Mucosa of descending colon (tissue), 3 donors: ENCODE results near the gene HOXD11. TPM values are rescaled to one million over a fixed set of nuclear protein-coding genes. Genes with fewer than 3 reads are reported as not detected.

Experiments used
- ATAC-seq: fragments of 200-7000 bp; cut with Tn5 transposase; one replicate; pipeline ENCODE4 v1.9.1; 2020; ENCODE audit warnings: mild to moderate bottlenecking, moderate library complexity
- DNase-seq, 3 donors: peaks; one replicate each; pipeline ENCODE4 v3.0.0-alpha.2; 2020
- H3K36me3 ChIP-seq: fragments of 200-600 bp; one replicate; pipeline ENCODE4 v1.8.0; 2021; ENCODE audit warnings: low read depth, mild to moderate bottlenecking
- H3K4me1 ChIP-seq: fragments of 200-600 bp; one replicate; pipeline ENCODE4 v1.8.0; 2021; ENCODE audit warnings: low read depth, mild to moderate bottlenecking
- H3K4me3 ChIP-seq: fragments of 200-600 bp; one replicate; pipeline ENCODE4 v1.8.0; 2021; ENCODE audit warnings: mild to moderate bottlenecking
- H3K9me3 ChIP-seq: fragments of 200-600 bp; one replicate; pipeline ENCODE4 v1.8.0; 2021; ENCODE audit warnings: mild to moderate bottlenecking
- CTCF ChIP-seq: fragments of 200-600 bp; IDR thresholded peaks from one replicate; pipeline ENCODE4 v1.8.0; 2022; ENCODE audit warnings: antibody characterized with exemption, mild to moderate bottlenecking
- intact Hi-C, 2 donors: fragments of 100-400 bp; cut with DNase I in 1 of 2; cut with micrococcal nuclease in 1 of 2; formaldehyde crosslinking; loops; one replicate each; pipeline versions ENCODE4 v1.11.0 to v1.11.1; 2022; cut with DNase I, micrococcal nuclease
- total RNA-seq, 3 donors: library from RNA; stranded (reverse); fragmentation: NEBNext Ultra II Directional in 2 of 3; extraction: Animal tissue kit (Norgen Biotek cat#: 25700) in 2 of 3; gene quantifications; one replicate each; pipeline versions ENCODE4 v1.2.1 to v1.2.4, GENCODE V29; 2021 to 2023
- donor health status: DM: no; HTN: no; CAD: no; lungs with moderate emphysema.
- donor health status: DM: no; HTN: no; CAD: no.
- donor health status: DM: no; HTN: yes; CAD: no.

Gene HOXD11
- total RNA-seq, 3 donors from 2014 or later, result 1.2 to 2.1 (median 2.1) TPM

DNA sequence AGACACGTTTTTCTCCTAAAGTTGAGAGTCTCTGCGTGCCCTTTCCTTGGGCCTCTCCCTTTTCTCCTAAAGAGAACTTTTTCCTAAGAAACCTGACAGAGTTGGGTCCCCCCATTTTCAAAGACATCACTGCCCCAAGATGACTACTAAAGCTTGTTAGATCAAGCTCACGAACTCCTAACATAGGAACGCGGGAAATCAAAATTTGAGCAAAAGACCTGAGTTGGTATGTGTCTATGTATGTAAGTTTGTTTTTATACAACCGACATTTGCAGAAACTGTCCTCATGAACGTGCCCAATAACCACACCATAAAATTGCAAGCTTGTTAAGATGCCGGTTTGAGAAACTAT lies 13.2 kb upstream of the HOXD11 start:
- DNase-seq (no peak), ATAC-seq (no peak)
- intact Hi-C loops, result no loop called here
- Histone ChIP-seq H3K9me3 (no peaks in the 10 kb centered on the region), H3K4me3 (no peak overlapping the region), H3K4me1 (peaks cover 24% of the 10 kb centered on the region), H3K36me3 (no peaks in the 10 kb centered on the region)
- TF ChIP-seq CTCF, result no peak

DNA sequence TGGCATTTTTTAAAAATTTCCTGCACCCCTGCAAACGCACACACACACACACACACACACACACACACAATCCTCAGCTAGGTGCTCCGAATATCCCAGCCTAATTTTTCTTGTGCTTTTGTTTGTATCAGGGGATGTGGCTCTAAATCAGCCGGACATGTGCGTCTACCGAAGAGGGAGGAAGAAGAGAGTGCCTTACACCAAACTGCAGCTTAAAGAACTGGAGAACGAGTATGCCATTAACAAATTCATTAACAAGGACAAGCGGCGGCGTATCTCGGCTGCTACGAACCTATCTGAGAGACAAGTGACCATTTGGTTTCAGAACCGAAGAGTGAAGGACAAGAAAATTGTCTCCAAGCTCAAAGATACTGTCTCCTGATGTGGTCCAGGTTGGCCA lies 12.7 kb upstream of the HOXD11 start:
- H3K4me3 ChIP-seq, result no peak overlapping the region
- intact Hi-C loops, result no loop called here

DNA sequence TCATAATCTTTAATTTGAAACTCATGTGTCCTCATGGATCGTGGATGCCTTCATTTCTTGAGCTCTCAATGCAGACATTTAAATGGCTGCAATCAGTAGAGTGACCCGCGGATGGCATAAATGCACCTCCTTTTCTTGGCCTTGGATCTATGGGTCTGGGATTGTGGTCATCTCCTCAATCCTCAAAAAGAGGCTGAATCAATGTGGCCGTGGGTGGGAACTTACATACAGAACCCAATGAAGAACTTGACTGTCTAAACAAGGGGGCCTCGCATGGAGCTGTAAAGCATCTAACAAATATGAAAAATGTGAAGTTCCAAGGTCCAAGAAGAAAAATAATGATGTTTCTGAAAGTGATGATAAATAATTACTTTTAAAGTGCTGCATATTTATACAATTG lies 11.7 kb upstream of the HOXD11 start:
- no peaks in the 10 kb centered on the region for H3K9me3 ChIP-seq
- no peak overlapping the region for H3K4me3 ChIP-seq
- intact Hi-C loops, result loop anchor here in 1 of 2 donors (5.0 kb wide), 1 partner anchor 403 kb away; no protein-coding TSS in a partner anchor
- no peak for TF ChIP-seq CTCF
- H3K4me1 ChIP-seq, result peaks cover 24% of the 10 kb centered on the region
- ATAC-seq, result no peak
- no peaks in the 10 kb centered on the region for H3K36me3 ChIP-seq
- no peak for DNase-seq

More for the DNA sequence above, 12.7 kb upstream of the HOXD11 start:
- no peak for TF ChIP-seq CTCF
- Histone ChIP-seq H3K36me3 (no peaks in the 10 kb centered on the region), H3K4me1 (peaks cover 24% of the 10 kb centered on the region), H3K9me3 (no peaks in the 10 kb centered on the region)
- no peak for DNase-seq
- no peak for ATAC-seq

- no peaks in the 10 kb centered on the region for H3K9me3 ChIP-seq
- H3K4me3 ChIP-seq, result no peak overlapping the region
- DNase-seq (no peak), ATAC-seq (no peak)
- TF ChIP-seq CTCF, result no peak
- intact Hi-C loops, result loop anchor here in 1 of 2 donors (5.0 kb wide), 1 partner anchor 404 kb away; no protein-coding TSS in a partner anchor
- peaks cover 24% of the 10 kb centered on the region for H3K4me1 ChIP-seq
- no peaks in the 10 kb centered on the region for H3K36me3 ChIP-seq
These were observed 10.7 kb upstream of the HOXD11 start for GRCh38 chr2:176096243-176096985.

- peak; percentile 90 for ATAC-seq
- no peaks in the 10 kb centered on the region for H3K36me3 ChIP-seq
- DNase-seq, result peak; percentile 71 to 80 (median 74)
- peak; percentile 85 for TF ChIP-seq CTCF
- no peak overlapping the region for H3K4me3 ChIP-seq
- H3K9me3 ChIP-seq, result no peaks in the 10 kb centered on the region
- intact Hi-C loops, result loop anchor here in 1 of 2 donors (5.0 kb wide), 1 partner anchor 405 kb away; no protein-coding TSS in a partner anchor
- peaks cover 24% of the 10 kb centered on the region for H3K4me1 ChIP-seq
These were observed 9.9 kb upstream of the HOXD11 start for GRCh38 chr2:176096986-176097819.
